Sigmoid colon (tissue), 7 donors: ENCODE measurements around the gene THAP5. TPM values are rescaled to one million over a fixed set of nuclear protein-coding genes. Genes with fewer than 3 reads are reported as not detected.

Source experiments
- DNase-seq: peaks from one replicate; pipeline ENCODE4 v3.0.0-alpha.2; 2019
- H3K27ac ChIP-seq, 4 donors: fragments of 200-600 bp; sonication (generic); one replicate each; pipeline ENCODE4 v1.5.1; 2016 to 2019; ENCODE audit warnings: mild to moderate bottlenecking in 1 of 4
- H3K27me3 ChIP-seq, 3 donors: fragments of 200-600 bp; sonication (generic); one replicate each; pipeline ENCODE4 v1.5.1; 2019; ENCODE audit warnings: mild to moderate bottlenecking in 1 of 3
- H3K36me3 ChIP-seq, 4 donors: fragments of 200-600 bp; sonication (generic); one replicate each; pipeline ENCODE4 v1.5.1; 2016 to 2019
- H3K4me1 ChIP-seq, 4 donors: fragments of 200-600 bp; sonication (generic); one replicate each; pipeline ENCODE4 v1.5.1; 2017 to 2019
- H3K4me3 ChIP-seq, 4 donors: fragments of 200-600 bp; sonication (generic); one replicate each; pipeline ENCODE4 v1.5.1; 2017 to 2019; ENCODE audit warnings: mild to moderate bottlenecking in 2 of 4, moderate library complexity in 1 of 4
- H3K9me3 ChIP-seq, 4 donors: fragments of 200-600 bp in 3 of 4; sonication (generic) in 3 of 4; one replicate each; pipeline versions ENCODE4 v1.5.1 to v1.6.1; 2013 to 2019
- EP300 ChIP-seq, 4 donors: sonication (generic); formaldehyde crosslinking; IDR thresholded peaks; one replicate each; pipeline ENCODE4 v1.6.1; 2017; ENCODE audit warnings: antibody characterized with exemption in 4 of 4
- POLR2A ChIP-seq, 2 donors: fragments of 450-650 bp; IDR thresholded peaks; one replicate each; pipeline ENCODE4 v1.6.1; 2016; ENCODE audit warnings: antibody characterized with exemption in 2 of 2, mild to moderate bottlenecking in 2 of 2, moderate library complexity in 2 of 2
- POLR2AphosphoS5 ChIP-seq, 4 donors: sonication (generic); formaldehyde crosslinking; IDR thresholded peaks; one replicate each; pipeline ENCODE4 v1.6.1; 2017; ENCODE audit warnings: antibody characterized with exemption in 4 of 4
- WGBS, 2 donors: extraction: QIAGEN DNeasy Blood & Tissue Kit; methylation state at CpG; one replicate each; pipeline ENCODE4 v1.1.7; 2013; 5-methylcytosine and 5-hydroxymethylcytosine counted together
- intact Hi-C: fragments of 100-400 bp; cut with DNase I; formaldehyde crosslinking; loops from one replicate; pipeline ENCODE4 v1.15.1; 2023
- polyA plus RNA-seq, 3 donors: library from polyadenylated mRNA; stranded (reverse); fragments of 200-250 nt; gene quantifications; one replicate each; pipeline ENCODE4 v1.2.3, GENCODE V29; 2013
- total RNA-seq, 4 donors: library from RNA; depleted of rRNA; stranded (reverse); fragments of >200 nt; gene quantifications; one replicate each; pipeline ENCODE4 v1.1.0, GENCODE V29; 2016
- TF ChIP-seq, protein P1 (sequence below), 4 experiments: fragments of 450-650 bp in 3 of 4; fragments of 200-600 bp in 1 of 4; IDR thresholded peaks; one replicate each; pipeline ENCODE4 v1.5.1; 2016 to 2019; ENCODE audit warnings: antibody characterized with exemption in 4 of 4, mild to moderate bottlenecking in 3 of 4, moderate library complexity in 2 of 4
- donor health status: healthy with polysubstance abuse.
- donor health status: Bipolar disorder and iron deficiency.
- donor health status: healthy.

Gene THAP5
- total and polyA plus RNA-seq, 7 donors: 9.6 to 37.1 (median 28.5) TPM

DNA sequence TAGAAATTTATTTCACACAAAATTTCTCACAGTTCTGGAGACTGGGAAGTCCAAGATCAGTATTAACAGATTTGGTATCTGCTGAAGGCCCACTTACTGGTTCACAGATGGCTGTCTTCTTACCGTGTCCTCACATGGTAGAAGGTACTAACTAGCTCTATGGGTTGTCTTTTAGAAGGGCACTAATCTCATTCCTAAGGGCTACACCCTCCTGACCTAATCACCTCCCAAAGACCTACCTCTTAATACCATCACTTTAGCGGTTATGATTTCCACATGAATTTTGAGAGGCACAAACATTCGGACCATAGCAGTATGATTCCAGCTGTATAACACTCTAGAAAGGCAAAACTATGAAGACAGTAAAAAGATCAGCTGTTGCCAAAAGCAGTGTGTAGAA lies 51.6 kb downstream of the THAP5 start:
- Histone ChIP-seq H3K27me3 (no peaks in the 10 kb centered on the region), H3K4me3 (no peak overlapping the region), H3K36me3 (peaks cover 0 to 37% (median 5%) of the 10 kb centered on the region in 4 donors), H3K9me3 (no peaks in the 10 kb centered on the region), H3K27ac (no peak overlapping the region), H3K4me1 (peaks cover 0 to 33% (median 3%) of the 10 kb centered on the region in 4 donors)
- no peak for DNase-seq
- intact Hi-C loops: no loop called here
- TF ChIP-seq, protein P1, sequence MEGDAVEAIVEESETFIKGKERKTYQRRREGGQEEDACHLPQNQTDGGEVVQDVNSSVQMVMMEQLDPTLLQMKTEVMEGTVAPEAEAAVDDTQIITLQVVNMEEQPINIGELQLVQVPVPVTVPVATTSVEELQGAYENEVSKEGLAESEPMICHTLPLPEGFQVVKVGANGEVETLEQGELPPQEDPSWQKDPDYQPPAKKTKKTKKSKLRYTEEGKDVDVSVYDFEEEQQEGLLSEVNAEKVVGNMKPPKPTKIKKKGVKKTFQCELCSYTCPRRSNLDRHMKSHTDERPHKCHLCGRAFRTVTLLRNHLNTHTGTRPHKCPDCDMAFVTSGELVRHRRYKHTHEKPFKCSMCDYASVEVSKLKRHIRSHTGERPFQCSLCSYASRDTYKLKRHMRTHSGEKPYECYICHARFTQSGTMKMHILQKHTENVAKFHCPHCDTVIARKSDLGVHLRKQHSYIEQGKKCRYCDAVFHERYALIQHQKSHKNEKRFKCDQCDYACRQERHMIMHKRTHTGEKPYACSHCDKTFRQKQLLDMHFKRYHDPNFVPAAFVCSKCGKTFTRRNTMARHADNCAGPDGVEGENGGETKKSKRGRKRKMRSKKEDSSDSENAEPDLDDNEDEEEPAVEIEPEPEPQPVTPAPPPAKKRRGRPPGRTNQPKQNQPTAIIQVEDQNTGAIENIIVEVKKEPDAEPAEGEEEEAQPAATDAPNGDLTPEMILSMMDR (IDR thresholded peaks at IDR 0.05): no peak
- TF ChIP-seq POLR2A (IDR thresholded peaks at IDR 0.05): no peak
- TF ChIP-seq EP300 (IDR thresholded peaks at IDR 0.05): no peak
- TF ChIP-seq POLR2AphosphoS5 (IDR thresholded peaks at IDR 0.05): no peak
- WGBS, 2 donors: 96 to 99% methylated on average over 3 of the region's 3 CpGs

DNA sequence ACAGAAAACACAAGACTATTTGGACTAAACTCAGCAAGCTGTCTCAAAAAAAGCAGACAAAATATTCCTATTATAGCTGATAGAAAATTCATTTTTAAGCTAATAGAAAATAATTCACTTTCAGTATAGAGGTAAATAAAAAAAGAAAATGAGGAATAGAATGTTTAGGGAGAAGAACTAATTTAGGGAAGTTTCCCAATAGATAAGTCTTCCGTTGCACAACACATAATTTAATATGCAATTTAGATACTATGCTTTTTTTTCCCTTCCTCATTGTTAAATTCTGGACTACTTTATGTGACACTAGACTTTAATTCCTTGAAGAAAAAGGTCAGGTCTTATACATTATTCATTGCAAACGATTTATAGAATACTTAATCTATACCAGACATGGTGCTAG lies 53.9 kb downstream of the THAP5 start:
- TF ChIP-seq EP300 (IDR thresholded peaks at IDR 0.05) (no peak), POLR2A (IDR thresholded peaks at IDR 0.05) (no peak), POLR2AphosphoS5 (IDR thresholded peaks at IDR 0.05) (no peak)
- no peak overlapping the region for H3K27ac ChIP-seq
- H3K4me1 ChIP-seq: peaks cover 0 to 19% (median 2%) of the 10 kb centered on the region in 4 donors
- intact Hi-C loops: no loop called here
- H3K4me3 ChIP-seq: no peak overlapping the region
- no peaks in the 10 kb centered on the region for H3K9me3 ChIP-seq
- H3K27me3 ChIP-seq: no peaks in the 10 kb centered on the region
- WGBS, 2 donors: 86 to 87% methylated on average over 2 of the region's 2 CpGs
- no peak for DNase-seq
- H3K36me3 ChIP-seq: peaks cover 0 to 57% (median 8%) of the 10 kb centered on the region in 4 donors

DNA sequence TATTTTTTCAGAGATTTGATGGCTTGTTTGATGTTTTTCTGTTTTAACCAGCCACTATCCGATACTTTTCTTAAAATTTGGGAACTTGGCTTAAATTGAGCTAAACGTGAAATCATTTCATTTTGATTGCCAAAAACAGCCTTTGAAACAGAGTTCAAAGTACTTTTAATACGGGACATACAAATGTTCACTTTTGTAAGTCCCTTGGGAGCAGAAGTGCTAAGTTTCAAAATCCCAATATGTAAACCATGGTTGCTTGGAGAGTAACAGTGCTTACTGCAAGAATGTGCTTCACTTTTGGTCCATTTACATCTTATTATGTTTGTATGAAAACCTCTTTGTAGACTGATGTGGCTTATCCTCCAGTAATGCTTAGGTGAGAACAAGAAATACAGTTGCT lies 54.5 kb downstream of the THAP5 start:
- no peak for TF ChIP-seq POLR2A (IDR thresholded peaks at IDR 0.05)
- TF ChIP-seq, protein P1 (IDR thresholded peaks at IDR 0.05): no peak
- no peak for TF ChIP-seq POLR2AphosphoS5 (IDR thresholded peaks at IDR 0.05)
- no peak for TF ChIP-seq EP300 (IDR thresholded peaks at IDR 0.05)
- DNase-seq: no peak
- no peaks in the 10 kb centered on the region for H3K27me3 ChIP-seq
- H3K27ac ChIP-seq: no peak overlapping the region
- H3K36me3 ChIP-seq: peaks cover 0 to 57% (median 8%) of the 10 kb centered on the region in 4 donors
- peaks cover 0 to 19% (median 2%) of the 10 kb centered on the region in 4 donors for H3K4me1 ChIP-seq
- H3K4me3 ChIP-seq: no peak overlapping the region
- WGBS, 2 donors: 71 to 82% methylated on average over 3 of the region's 3 CpGs
- H3K9me3 ChIP-seq: no peaks in the 10 kb centered on the region
- intact Hi-C loops: no loop called here

Other genes starting within 250 kb of the THAP5 start
- gene NRCAM, start 113.3 kb downstream of the THAP5 start, total RNA-seq: 1 to 10 TPM; 1.3 to 3.9 (median 1.6) TPM
- 1 to 10 TPM in 1 of 3 donors, not detected in 2; 2.3 TPM for gene NRCAM, start 113.3 kb downstream of the THAP5 start, polyA plus RNA-seq
- 10 to 100 TPM; 26.3 to 42.9 (median 35.5) TPM for gene PNPLA8, start 43.6 kb downstream of the THAP5 start, total RNA-seq
- 10 to 100 TPM; 12.0 to 19.4 (median 15.0) TPM for gene PNPLA8, start 43.6 kb downstream of the THAP5 start, polyA plus RNA-seq
- gene DNAJB9, start 168 bp upstream of the THAP5 start, total RNA-seq: 10 to 100 TPM; 17.2 to 44.3 (median 33.4) TPM
- gene DNAJB9, start 168 bp upstream of the THAP5 start, polyA plus RNA-seq: 1 to 10 TPM; 7.8 to 9.6 (median 7.9) TPM